Activated naive CD8-positive, alpha-beta T cell (primary cell): Measurements from ENCODE around the gene CCDC197.

Experiments used
- H3K27ac Mint-ChIP-seq: one replicate; pipeline ENCODE4 v1.8.0; 2021; ENCODE audit warnings: mixed read lengths
- H3K27me3 Mint-ChIP-seq: one replicate; pipeline ENCODE4 v1.8.0; 2021; ENCODE audit warnings: mixed read lengths
- H3K36me3 Mint-ChIP-seq: one replicate; pipeline ENCODE4 v1.8.0; 2021; ENCODE audit warnings: mixed read lengths
- H3K4me1 Mint-ChIP-seq: one replicate; pipeline ENCODE4 v1.8.0; 2021; ENCODE audit warnings: low read depth, mixed read lengths
- H3K4me3 Mint-ChIP-seq: one replicate; pipeline ENCODE4 v1.8.0; 2021; ENCODE audit warnings: mild to moderate bottlenecking, mixed read lengths
- H3K9me3 Mint-ChIP-seq: one replicate; pipeline ENCODE4 v1.8.0; 2021; ENCODE audit warnings: low read depth, mixed read lengths

CCDC197 gene

DNA sequence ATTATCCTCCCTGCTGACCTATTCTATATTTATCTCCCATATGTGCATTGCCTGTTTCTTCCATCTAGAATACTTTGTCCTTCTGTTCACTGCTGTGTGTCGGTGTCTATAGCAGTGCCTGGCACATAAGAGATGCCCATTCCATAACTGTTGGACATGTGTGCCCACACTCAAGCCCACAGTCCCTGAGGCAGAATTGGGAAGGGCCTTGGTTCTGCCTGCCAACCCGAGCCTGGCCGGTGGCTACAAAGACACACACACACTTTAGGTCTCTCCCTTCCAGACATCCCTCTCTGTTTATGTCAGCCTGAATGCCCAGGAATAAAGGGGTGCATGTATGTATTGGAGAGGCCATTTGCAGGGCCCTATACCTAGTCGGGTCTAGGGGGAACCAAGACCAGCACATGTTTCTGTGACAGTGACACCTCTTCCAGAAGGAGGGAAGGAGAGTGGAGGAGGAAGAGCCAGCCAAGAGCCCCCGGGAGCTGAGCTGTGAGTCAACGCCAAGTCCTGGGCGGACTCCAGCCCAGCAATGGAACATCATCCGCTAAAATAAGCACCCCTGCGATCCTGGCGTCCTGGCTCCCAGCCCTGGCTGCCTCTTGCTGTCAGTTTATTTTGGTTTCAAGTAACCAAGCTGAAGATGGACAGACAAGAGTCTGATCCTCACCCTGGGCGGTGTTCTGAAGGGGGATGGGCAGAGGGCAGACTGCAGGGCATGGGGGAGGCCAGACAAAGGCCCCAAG is 16.5 kb upstream of the CCDC197 start:
- peak overlapping the region; percentile 100 for H3K27ac Mint-ChIP-seq
- H3K4me3 Mint-ChIP-seq: peak overlapping the region; percentile 53

DNA sequence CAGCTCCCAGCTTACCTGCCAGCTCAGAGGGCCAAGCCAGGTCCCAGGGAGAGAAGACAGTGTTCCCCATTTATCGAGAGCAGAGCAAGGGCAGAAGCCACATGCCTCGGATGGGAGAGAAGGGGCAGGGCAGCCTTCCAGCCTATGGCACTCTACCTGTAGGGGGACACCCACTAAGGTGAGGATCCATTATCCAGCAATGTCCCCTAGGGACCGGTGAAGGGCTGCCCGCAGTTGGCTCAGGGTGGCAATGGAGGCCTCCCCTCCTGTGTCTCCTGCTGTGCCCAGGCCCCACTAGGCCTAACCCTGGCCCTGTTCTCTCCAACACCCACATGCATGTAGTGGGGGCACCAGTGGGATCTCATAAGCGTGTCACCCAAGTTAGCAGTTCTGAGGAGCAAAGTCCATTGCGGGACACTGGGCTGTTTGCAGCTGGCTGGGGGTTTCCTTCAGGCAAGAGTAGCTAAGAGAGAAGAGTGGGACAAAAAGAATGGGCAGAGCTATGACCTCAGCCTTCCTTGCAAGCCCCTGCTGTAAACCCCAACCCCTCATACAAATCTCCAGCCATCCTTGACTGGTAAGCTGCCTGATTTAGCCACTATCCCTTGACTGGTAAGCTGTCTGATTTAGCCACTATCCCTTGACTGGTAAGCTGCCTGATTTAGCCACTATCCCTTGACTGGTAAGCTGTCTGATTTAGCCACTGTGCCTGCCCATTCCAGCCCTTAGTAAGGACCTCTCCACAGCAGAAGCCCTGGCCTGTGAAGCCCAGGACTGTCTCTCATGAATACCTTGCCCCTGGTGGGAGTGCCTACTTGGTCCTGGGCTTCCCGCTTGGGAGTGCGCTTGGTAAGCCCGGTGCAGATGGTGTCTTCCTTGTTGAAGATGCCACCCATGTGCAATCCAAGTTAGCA is 15.5 kb upstream of the CCDC197 start:
- H3K4me3 Mint-ChIP-seq: no peak overlapping the region
- no peaks in the 10 kb centered on the region for H3K9me3 Mint-ChIP-seq
- H3K4me1 Mint-ChIP-seq: peaks cover 41% of the 10 kb centered on the region
- H3K27me3 Mint-ChIP-seq: peaks cover under 1% of the 10 kb centered on the region
- H3K27ac Mint-ChIP-seq: peak overlapping the region; percentile 66
- peaks cover 10% of the 10 kb centered on the region for H3K36me3 Mint-ChIP-seq

More for the DNA sequence above, 16.5 kb upstream of the CCDC197 start:
- Mint-ChIP-seq H3K36me3 (peaks cover 17% of the 10 kb centered on the region), H3K9me3 (peaks cover 7% of the 10 kb centered on the region), H3K27me3 (no peaks in the 10 kb centered on the region), H3K4me1 (peaks cover 50% of the 10 kb centered on the region)

DNA sequence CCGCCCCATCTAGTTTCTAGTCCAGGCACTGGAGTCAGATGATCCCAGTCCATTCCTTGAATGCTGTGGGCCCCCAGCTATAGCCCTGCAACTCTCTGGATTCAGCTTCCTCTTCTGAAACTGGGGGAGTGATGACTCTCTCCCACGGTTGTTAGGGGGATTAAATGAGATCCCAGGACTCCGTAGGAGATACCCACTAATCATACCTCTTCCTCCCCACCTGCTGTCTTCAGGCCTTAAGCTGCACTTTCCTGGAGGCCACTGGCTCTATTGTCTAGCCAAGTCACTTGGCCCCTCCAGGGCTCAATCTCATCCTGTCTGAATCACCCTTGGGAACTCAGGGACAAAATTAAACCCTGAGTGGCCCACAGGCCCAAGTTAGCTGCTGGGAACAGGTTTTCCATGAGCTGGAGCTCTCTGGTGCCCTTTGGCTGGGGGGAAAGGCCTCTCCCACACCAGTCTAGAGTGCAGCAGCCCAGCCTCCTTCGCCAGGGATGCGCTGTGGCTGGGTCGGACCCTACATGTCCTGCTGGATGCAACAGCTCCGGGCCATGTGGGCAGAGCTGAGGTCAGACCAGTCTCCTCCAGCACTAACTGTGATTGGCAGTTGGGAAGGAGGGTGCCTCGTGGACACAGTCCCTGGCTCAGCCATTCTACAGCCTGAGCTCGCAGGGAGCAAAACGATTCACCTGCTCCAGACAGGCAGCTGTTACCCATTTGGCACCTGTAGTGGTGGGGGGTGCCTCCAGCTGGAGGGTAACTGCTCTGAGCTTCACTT is 14.7 kb upstream of the CCDC197 start:
- Mint-ChIP-seq H3K9me3 (no peaks in the 10 kb centered on the region), H3K4me3 (no peak overlapping the region), H3K27me3 (peaks cover 3% of the 10 kb centered on the region), H3K27ac (peak overlapping the region; percentile 61), H3K4me1 (peaks cover 32% of the 10 kb centered on the region), H3K36me3 (peaks cover 5% of the 10 kb centered on the region)

DNA sequence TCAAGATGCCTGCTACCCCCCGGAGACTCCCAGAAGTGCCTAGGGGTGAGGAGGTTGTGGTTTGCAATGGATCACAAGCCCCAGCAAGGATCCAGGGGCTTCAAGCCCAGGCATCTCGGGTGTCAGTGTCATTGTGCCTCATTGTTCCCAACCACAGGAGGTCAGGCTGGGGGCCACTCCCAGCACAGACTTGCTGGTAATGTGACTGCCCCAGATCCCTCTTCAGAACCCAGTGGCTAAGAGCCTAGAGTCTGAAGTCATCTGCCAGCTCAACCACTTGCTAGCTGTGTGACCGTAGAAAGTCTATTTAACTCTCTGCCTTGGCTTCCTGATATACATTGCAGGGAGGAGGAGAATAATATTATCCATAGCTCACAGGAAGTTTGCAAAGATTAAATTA is 13.0 kb upstream of the CCDC197 start:
- H3K4me1 Mint-ChIP-seq: peaks cover 17% of the 10 kb centered on the region
- peaks cover 3% of the 10 kb centered on the region for H3K27me3 Mint-ChIP-seq
- no peaks in the 10 kb centered on the region for H3K9me3 Mint-ChIP-seq
- peaks cover 2% of the 10 kb centered on the region for H3K36me3 Mint-ChIP-seq
- no peak overlapping the region for H3K27ac Mint-ChIP-seq
- H3K4me3 Mint-ChIP-seq: no peak overlapping the region

DNA sequence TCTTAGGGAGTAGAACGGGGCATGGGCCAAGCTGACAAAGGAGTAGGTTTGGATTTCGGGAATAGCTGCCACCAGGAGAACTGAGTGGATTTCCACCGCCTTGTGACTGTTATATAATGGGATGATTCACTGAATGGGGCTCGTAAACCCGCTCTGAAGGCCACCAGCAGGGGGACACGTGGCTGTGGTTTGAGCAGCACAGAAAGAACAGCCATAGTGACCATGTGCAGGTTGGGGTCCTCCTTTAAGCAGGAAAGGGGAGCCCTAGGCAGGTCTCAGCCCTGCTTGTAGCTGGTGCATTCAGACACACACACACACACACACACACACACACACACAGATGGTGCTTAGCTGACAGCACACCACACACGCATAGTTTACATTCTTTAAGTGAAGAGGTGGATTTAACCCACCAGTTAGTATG is 12.1 kb upstream of the CCDC197 start:
- Mint-ChIP-seq H3K27me3 (peaks cover 3% of the 10 kb centered on the region), H3K4me1 (peaks cover 9% of the 10 kb centered on the region), H3K4me3 (no peak overlapping the region), H3K27ac (peak overlapping the region; percentile 55), H3K36me3 (no peaks in the 10 kb centered on the region), H3K9me3 (no peaks in the 10 kb centered on the region)

DNA sequence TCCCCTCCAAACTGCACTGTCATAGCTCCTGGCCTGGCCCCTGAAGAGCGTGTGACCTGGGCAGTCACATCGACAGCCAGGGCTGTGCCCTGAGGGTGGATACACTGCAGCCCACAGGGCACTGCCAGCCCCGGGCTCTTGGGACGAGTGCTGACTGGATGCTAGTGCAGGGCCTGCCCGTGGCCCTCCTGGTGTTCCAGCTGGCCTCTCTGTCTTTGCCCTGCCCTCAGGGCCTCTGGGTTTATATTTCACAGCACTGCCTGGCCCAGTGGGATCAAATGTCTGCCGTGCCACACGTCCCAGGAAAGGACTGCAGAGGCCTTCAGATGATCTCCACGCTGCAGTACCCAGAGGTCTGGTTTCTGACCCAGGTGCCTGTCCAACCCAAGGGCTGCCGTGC is 10.1 kb upstream of the CCDC197 start:
- Mint-ChIP-seq H3K4me3 (no peak overlapping the region), H3K27me3 (peaks cover 3% of the 10 kb centered on the region), H3K27ac (peak overlapping the region; percentile 41), H3K9me3 (no peaks in the 10 kb centered on the region), H3K36me3 (no peaks in the 10 kb centered on the region), H3K4me1 (no peaks in the 10 kb centered on the region)

DNA sequence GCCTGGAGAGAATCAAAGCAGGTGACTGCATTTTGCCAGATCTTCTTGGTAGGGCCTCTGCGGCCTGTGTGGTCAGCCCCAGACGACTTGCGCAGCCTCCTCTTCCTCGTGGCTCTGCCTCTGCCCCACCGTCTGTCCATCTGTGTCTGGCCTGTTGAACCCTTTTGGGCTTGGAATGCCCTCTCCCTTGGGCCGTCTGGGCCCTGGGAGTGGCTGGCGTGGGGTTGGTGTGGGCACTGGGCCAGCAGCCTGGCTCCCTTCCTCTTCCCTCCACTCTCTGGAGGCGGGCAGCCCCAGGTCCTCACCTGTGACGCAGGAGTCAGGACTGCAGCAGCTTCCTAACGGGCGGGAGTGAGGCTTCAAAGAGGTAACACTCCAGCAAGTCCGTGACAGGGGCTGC is 9.7 kb upstream of the CCDC197 start:
- Mint-ChIP-seq H3K4me1 (no peaks in the 10 kb centered on the region), H3K4me3 (no peak overlapping the region), H3K27ac (no peak overlapping the region), H3K36me3 (no peaks in the 10 kb centered on the region), H3K27me3 (peaks cover 3% of the 10 kb centered on the region), H3K9me3 (no peaks in the 10 kb centered on the region)

DNA sequence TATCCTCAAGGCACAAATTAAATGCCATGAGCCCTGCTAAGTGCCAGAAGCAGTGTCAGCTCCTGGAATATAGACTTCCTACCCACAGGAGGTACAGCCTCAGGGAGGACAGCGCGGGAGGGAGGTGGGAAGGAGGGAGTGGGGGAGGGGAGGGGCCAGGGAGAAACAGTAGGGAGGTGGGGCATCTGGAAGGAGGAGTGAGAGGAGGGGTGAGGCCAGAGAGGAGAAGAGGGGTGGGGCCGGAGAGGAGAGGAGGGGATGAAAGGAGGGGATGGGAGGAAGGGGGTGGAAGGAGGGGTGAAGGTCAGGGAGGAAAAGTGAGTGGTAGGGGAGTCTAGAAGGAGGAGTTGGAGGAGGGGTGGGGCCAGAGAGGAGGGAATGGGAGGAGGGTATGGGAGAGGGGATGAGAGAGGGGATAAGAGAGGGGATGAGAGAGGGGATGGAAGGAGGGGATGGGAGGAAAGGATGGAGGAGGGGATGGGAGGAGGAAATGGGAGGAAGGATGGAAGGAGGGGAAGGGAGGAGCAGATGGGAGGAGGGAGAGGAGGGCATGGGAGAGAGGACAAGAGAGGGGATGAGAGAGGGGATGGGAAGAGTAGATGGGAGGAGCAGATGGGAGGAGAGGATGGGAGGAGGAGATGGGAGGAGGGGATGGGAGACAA is 9.2 kb upstream of the CCDC197 start:
- no peaks in the 10 kb centered on the region for H3K36me3 Mint-ChIP-seq
- H3K4me3 Mint-ChIP-seq: no peak overlapping the region
- no peaks in the 10 kb centered on the region for H3K9me3 Mint-ChIP-seq
- no peaks in the 10 kb centered on the region for H3K4me1 Mint-ChIP-seq
- H3K27ac Mint-ChIP-seq: no peak overlapping the region
- H3K27me3 Mint-ChIP-seq: peaks cover 3% of the 10 kb centered on the region

DNA sequence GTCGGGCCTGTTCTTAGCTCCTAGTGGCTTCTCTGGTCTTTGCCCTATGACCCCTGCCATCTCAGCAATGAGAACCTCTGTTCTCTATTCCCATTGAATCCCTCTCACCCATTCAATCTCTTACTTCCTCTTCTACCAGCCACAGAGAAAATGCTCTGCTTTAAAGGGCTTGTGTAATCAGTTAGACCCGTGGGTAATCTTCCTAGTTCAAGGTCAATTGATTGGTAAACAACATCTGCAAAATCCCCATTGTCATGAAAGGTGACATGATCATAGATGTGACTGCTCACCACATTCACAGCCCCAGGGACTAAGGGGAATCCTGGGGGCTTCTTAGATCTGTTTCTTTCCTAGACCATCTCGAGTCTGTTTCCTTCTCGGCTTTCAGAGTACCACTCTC is 7.2 kb upstream of the CCDC197 start:
- Mint-ChIP-seq H3K27me3 (peaks cover 3% of the 10 kb centered on the region), H3K36me3 (no peaks in the 10 kb centered on the region), H3K9me3 (no peaks in the 10 kb centered on the region), H3K4me3 (no peak overlapping the region), H3K27ac (peak overlapping the region; percentile 0), H3K4me1 (peaks cover 3% of the 10 kb centered on the region)

DNA sequence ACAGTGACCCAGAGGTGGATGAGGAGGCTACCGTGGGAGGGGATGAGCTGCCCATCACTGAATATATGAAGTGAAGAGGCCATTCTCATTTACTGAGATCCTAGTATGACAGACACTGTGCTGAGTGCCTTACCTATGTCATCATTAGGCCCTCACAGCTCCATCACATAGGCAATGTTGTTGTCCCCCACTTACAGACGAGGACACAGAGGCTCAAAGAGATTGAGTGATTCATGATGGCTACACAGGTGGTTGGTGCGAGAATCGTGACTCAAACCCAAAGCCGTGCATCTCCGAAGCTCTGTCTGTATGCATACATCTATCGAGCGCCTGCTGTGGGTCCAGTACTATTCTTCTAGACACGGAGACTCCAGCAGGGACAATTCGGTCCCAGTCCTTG is 5.9 kb upstream of the CCDC197 start:
- Mint-ChIP-seq H3K36me3 (no peaks in the 10 kb centered on the region), H3K27ac (peak overlapping the region; percentile 62), H3K4me3 (no peak overlapping the region), H3K27me3 (peaks cover 3% of the 10 kb centered on the region), H3K9me3 (no peaks in the 10 kb centered on the region), H3K4me1 (peaks cover 12% of the 10 kb centered on the region)

DNA sequence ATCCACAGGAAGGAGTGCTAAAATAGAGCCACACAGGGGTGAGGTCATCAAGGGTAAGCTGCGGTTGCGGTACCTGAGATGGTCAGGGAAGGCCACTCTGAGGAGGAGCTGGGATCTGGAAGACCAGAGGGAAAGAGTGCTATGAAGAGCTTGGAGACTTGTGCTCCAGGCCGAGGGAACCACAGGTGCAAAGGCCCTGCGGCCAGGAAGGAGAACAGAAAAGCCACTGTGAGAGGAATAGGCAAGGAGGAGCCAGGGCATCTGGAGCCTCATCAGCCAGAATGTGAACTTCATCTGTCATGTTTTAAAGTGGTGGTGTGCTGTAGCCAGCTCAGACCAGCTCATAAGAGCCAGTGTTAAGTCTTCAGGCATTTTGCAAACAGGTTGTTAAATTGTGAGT is 5.5 kb upstream of the CCDC197 start:
- Mint-ChIP-seq H3K36me3 (no peaks in the 10 kb centered on the region), H3K27ac (peak overlapping the region; percentile 62), H3K9me3 (no peaks in the 10 kb centered on the region), H3K4me1 (peaks cover 12% of the 10 kb centered on the region), H3K27me3 (peaks cover 1% of the 10 kb centered on the region), H3K4me3 (no peak overlapping the region)

DNA sequence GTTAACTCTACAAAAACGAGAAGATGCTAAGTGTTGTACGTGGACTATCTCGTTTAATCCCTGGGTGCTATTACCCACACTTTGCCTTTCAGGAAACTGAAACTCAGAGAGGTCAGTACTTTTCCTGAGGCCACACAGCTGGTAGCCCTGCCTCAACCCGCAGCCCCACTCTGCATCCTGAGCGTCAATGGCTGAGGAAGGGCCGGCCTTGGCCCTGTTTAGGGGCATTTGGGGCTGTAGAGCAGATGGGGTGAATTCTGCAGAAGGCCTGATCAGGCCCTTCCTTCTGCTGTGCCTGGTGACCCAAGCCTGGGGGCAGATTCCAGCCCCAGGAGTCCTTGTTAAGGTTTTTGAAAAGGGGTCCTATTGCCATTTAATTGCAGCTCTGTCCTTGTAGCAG is 3.7 kb upstream of the CCDC197 start:
- Mint-ChIP-seq H3K27me3 (no peaks in the 10 kb centered on the region), H3K4me1 (peaks cover 19% of the 10 kb centered on the region), H3K9me3 (no peaks in the 10 kb centered on the region), H3K36me3 (no peaks in the 10 kb centered on the region), H3K4me3 (no peak overlapping the region), H3K27ac (peak overlapping the region; percentile 10)

DNA sequence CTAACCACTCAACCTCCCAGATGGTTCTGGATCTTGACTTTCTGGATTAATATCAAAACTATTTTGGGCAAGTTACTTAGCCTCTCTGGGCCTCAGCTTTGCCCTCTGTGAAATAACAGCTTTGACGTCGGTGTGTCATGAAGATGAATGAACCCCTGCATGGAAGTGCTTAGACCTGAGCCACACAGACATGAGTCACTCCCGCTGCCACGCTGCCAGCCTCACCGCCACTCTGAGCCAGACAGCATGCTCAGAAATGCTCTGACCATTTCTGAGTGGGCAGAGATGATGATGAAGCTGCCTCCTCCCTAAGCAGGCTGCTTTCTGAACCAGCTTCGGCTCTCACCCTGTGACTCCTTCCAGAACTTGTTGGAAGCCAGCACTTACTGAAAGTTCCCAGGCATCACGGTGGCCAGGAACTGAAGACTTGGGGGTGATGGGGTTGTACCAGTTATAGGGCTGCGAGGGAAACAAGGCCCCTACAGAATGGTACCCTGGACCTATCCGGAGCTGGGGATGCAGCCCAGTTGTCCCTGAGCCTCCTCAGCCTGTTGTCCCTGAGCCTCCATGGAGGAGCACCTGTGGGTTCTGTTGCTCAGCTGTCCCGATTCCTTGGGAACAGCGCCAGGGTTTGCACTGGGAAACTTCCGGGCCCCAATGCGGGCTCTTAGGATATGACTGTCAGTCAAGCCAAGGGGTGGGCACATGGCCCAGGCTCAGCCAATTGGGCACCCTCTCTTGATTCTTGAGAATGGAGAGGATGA is 2.0 kb upstream of the CCDC197 start:
- Mint-ChIP-seq H3K4me1 (peaks cover 23% of the 10 kb centered on the region), H3K27ac (peak overlapping the region; percentile 85), H3K4me3 (no peak overlapping the region), H3K9me3 (no peaks in the 10 kb centered on the region), H3K36me3 (no peaks in the 10 kb centered on the region), H3K27me3 (no peaks in the 10 kb centered on the region)
